Raji (cell line): ENCODE measurements around the gene COQ5.

ENCODE experiments used
- POLR2A ChIP-seq: IDR thresholded peaks from 2 replicates; pipeline ENCODE4 v1.6.1; 2011; ENCODE audit warnings: low read depth, low read length, control low read depth; ENCODE audit not compliant: insufficient read depth

COQ5 gene, protein sequence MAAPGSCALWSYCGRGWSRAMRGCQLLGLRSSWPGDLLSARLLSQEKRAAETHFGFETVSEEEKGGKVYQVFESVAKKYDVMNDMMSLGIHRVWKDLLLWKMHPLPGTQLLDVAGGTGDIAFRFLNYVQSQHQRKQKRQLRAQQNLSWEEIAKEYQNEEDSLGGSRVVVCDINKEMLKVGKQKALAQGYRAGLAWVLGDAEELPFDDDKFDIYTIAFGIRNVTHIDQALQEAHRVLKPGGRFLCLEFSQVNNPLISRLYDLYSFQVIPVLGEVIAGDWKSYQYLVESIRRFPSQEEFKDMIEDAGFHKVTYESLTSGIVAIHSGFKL

DNA sequence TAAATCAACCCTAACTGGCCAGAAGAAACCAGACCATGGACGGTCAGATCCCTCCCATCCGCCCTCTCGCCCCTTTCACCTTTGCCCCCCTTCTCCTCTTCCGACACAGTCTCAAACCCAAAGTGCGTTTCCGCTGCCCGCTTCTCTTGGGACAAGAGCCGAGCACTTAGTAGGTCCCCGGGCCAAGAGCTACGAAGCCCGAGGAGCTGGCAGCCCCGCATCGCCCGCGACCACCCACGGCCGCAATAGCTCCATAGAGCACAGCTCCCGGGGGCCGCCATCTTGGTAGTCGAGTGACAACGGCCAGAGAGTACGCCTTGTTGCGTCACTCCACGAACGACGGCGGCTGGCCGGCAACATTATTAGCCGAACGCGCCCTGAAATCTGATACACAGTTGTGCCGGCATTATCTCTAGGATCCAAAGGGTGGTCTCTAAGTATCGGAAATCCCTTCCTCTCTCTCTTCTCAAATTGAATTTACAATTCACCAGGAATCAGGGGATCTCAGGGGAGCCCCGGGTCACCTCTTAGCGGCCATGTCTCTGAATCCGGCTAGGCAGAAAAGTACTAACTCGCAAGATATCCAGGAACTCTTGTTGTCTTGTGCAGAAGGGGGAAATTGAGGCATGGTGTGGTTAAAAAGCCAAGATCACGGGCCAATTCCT lies at the start of gene COQ5:
COQ5 (minus strand) TSS at position 298 of the 665 bp plus-strand sequence; CDS start at position 281, 17 bp downstream.
- peak; percentile 87 for TF ChIP-seq POLR2A

DNA sequence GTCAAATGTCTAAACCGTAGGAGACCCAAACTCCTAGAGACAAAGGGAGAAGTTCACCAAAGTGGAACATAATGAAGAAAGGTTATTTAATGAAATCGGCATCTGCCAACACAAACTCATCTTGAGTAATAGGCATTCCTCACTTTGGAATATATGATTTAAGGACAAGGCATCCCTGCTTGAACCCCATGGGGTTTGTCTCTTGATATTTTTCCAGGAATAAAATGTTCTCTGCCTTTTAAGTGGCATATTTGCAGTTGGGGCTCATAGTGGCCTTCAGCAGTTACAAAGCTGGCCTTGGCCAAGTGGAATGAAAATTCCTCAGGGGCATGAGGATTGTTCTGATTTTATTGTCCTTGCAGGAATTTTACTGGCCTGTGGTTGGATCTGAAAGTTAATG lies 45.1 kb upstream of the COQ5 start:
- TF ChIP-seq POLR2A = no peak

DNA sequence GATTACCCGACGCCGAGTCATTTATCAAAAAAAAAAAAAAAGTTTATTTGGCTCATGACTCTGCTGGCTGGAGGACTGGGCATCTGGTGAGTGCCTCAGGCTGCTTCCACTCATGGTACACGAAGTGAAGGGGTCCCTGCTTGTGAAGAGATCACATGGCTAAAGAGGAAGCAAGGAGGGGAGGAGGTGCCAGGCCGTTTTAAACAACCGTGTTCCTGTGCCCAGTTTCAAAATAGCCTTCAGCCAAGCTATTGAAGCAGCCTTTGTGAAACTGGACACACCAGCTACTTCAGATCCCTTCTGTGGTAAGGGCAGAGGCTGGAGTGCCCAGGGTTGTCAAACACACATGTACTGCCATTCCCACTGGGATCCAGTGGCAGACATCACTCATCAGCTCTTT lies 44.6 kb upstream of the COQ5 start:
- TF ChIP-seq POLR2A = no peak

DNA sequence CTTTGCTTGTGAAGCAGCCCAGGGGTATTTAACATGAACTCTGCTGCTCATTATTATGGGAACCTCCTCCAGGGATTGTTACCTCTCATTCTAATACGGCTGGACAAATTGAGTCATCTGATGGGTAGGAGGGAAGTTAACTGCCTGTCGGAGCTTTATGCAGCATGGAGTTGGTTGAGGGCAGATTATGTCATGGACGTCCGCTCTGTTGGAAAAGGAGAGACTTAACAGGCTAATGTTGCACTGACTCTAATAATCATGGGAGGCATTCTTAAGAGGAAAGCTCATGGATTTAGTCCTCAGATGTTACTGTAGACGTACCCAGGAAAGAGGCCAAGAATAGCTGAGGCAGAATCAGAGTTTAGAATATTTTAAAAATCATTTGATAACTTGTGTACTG lies 42.3 kb upstream of the COQ5 start:
- TF ChIP-seq POLR2A = no peak

DNA sequence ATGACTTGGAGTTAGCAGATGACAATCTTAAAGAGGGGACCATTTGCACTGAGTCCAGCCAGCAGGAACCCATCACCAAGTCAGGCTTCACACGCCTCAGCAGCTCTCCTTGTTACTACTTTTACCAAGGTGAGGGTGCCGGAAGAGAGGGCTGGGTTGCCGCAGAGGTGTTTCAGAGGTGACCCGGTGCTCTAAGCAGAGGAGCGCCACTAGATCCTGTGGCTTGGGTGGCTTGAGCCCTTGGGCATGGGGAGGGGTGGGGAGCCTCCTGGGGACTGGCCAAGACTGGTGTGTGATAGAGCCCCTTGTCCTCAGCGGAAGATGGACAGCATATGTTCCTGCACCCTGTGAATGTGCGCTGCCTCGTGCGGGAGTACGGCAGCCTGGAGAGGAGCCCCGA lies 34.5 kb upstream of the COQ5 start:
- TF ChIP-seq POLR2A = no peak

DNA sequence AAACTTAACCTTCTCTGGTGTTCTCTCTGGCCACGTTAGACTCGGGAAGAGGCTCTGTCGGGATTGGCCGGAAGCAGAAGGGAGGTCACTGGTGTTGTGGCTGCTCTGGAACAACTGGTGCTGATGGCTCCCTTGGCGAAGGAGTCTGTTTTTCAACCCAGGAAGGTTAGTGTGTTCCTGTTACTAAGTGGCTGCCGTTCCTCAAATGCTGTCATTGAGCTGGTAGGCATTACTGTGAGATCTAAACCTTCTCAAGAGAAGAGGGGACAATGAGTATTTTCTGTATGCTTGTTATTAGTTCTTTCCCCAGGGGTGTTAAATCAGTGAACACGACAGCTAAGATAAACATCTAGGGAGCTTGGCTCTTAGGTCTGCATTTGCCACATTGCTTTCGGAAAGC lies 33.9 kb upstream of the COQ5 start:
- TF ChIP-seq POLR2A = no peak

DNA sequence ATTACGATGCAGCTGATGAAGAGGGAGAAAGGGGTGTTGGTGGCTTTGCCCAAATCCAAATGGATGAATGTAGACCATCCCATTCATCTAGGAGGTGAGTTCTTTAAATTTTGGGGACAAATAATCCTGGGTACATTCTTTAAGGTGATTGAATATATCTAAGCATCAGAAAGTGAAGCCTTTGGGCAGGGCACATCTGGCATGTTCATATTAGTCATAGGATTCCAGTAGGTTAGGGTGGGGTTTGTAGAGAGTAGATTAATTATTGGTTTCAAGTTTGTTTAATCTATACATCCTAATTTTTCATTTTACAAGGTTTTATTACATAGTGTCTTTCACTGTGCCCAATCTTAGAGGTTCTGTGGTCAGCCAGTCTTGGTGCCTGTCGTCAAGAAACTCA lies 28.6 kb upstream of the COQ5 start:
- TF ChIP-seq POLR2A = no peak

DNA sequence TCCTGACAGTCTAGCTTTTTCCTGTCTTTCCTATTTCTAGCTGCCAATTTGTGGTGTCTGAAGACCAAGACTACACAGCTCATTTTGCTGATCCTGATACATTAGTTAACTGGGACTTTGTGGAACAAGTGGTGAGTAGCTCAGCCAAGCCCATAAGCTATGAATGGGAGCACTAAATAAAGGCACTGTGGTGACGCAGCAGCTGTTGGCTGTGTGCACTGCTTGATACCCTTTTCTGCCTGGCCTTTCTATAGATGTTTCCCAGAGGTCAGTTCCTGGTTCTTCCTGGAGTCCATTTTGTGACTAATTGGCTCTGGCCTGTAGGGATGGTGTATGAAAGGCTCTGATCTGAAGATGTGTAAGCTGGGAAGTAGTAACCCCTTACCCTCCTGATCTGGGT lies 25.7 kb upstream of the COQ5 start:
- TF ChIP-seq POLR2A = no peak

DNA sequence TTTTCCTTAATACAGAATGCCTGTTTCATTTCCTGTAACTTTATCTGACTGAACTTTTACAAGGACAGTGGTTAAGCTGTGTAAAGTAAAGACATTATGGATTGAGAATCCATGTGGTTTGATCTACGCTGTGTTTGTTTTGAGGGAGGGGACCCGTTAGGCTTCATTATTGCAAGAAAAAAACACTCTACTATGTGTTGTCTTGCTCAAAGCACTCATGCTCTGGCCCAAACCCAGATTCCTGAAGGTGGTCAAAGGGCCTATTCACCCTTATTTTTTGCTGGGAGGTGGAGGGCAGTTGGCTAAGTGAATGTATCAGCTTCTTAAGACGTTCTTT lies 17.1 kb upstream of the COQ5 start:
- TF ChIP-seq POLR2A = no peak

DNA sequence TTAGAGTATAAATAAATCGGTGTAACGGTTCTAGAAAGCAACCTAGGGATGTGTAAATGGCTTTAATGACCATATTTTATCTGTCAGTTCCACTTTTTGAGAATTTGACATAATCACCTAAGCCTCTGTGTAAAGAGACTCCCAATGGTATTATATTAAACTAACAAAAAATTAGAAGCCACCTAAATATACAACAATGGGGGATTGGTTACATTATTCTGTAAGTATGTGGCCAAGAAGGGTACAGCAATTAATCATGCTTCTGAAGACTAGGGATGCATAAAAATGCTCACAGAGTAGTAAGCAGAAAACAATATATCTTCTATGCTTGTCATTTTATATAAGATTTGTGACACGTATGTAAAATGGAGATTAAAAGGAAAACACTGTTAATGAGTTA lies 15.7 kb upstream of the COQ5 start:
- no peak for TF ChIP-seq POLR2A

DNA sequence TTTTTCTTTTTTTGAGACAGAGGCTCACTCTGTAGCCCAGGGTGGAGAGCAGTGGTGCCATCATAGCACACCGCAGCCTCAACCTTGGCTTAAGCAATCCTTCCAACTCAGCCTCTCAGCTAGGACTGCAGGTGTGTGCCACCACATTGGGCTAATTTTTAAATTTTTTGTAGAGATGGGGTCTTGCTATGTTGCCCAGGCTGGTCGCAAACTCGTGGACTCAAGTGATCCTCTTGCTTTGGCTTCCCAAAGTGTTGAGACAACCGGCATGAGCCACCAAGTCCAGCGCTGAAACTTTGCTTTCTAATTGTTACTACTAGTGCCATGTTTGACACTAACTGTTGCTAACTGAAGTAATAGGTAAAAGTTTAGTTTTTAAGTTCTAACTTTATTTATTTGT lies 13.2 kb upstream of the COQ5 start:
- no peak for TF ChIP-seq POLR2A

DNA sequence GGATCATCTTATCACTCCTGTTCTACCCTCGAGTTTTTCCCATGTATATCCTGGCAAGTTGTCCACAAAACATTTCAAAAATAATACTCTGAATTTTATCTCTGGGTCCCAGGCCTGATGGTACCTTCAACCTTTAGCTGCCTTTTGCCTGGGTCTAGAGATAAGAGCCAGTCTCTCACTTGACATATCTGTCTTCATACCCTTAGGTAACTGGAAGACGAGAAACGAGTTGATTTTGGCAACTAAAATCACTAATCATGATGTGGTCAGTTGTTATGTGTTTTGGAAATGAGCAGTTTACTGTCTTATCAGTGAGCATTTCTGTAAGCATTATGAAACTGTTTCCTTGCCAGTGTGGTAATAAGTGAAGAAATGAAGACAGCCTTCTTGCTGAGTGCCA lies 11.5 kb upstream of the COQ5 start:
- TF ChIP-seq POLR2A = no peak

DNA sequence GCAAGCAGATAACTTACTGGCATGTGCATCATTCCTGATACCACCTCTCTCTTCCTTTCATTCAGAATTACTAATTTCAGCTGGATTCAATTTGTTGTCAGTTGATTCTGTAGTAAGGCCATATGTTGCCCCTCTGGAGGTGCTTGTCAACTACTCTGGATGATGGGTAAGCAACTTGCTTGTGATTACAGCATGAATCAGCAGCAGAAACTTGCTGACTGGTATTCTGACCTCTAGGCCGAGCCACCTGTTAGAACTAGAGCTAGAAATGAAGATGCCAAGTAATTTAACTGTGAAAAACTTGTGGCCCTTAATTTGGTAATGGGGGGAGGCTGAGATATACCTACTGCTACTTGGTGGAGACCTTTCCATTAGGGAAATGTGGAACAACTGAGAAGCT lies 10.3 kb upstream of the COQ5 start:
- TF ChIP-seq POLR2A = no peak

DNA sequence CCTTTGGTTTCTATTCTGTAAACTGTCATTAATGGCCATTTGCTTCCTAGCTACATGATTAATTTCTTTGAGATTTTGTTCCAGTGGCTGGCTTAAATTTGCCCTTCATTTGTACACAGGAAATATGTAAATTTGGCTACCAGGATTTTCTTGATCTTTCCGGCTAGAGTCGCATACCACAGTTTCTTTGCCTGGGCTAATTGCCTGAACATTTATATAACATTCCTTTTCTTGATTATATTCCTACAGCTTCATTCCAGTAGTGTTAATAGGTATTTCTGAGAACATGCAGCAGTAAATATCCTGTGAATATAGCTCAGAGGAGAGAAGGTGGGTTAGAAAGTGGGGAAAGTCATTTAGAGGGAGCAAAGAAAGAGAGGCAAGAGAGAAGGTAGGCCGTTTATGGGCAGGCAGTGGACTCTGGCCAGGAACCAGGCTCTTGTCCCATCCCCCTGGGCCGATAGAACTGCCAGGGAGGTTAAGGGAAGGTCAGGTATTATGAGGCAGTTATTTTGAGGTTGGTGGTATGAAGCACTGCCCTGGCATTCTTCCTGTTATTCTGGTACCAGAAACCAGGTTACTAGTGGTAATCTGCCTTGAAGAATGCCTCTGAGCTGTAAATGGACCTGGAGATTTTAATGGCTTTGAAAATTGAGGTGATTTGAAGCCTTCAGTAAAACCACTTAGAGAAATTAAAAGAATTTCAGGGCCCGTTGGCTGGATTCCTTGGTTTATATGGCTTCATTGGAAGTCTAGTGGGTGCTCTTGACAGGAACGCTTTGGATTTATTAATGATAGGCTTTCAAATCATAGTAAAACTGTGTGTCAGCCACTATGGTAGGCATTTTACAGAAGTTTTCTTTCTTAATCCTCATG lies 9.6 kb upstream of the COQ5 start:
- no peak for TF ChIP-seq POLR2A

DNA sequence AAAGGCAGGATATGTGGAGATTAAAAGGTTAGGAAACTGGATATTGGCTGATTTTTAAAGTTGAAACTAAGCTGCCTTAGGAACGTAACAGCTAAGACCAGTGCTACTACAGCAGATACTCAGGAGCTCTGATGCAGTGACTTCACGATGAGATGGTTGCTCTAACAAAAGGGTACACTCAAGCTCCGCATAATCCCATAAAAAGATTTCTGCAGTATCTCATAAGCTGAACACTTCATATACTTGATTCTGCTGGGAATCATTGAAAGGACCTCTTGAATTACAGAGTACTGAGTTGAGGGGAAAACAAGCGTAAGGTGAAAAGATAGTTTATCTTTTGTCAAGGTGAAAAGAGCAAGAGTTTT lies 8.9 kb upstream of the COQ5 start:
- TF ChIP-seq POLR2A = no peak
